CD4-positive, alpha-beta T cell treated with Interleukin-12 subunit alpha and Interleukin-12 subunit beta, for 1 hour (primary cell): Measurements from ENCODE around the gene EML2.

Experiments
- DNase-seq: peaks from one replicate; pipeline ENCODE4 v3.0.0-alpha.2; 2020

EML2 gene

DNA sequence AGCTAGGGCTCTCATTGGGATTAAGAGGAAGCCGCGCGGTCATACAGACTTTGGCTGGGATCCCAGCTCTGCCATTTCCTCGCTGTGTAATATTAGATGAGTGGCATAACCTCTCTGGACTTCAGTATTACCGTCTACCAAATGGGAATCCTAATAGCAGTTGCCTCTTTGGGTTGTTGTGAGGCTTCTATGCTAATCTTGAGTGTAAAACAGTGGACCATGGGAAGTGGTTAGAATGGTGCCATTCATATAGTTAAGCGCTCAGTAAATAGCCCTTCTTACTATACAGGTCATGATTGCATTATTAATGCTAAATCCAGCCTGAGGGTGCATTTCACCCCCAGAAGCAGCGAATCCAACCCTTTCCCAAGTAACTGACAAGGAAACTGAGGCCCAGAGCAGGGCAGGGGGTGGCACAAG is 54.0 kb downstream of the EML2 start:
- no peak for DNase-seq

- DNase-seq = peak; percentile 99
Measured at GRCh38 chr19:45584332-45585157, 54.7 kb downstream of the EML2 start, which contains the start of gene OPA3. OPA3 (minus strand) TSS chr19:45584802; CDS start chr19:45584764, 38 bp downstream.

DNA sequence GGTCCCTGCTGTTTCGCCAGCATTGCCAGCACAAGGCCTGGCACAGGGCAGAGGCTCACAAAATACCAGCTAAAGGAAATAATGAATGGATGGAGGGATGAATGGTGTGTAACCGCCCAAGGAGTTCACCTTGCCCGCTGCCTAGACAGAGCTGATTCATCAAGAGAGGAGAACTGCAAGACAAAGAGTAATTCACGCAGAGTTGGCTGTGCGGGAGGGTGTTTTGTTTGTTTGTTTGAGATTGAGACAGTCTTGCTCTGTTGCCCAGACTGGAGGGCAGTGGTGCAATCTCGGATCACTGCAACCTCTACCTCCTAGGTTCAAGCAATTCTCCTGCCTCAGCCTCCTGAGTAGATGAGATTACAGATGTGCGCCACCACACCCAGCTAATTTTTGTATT is 57.6 kb downstream of the EML2 start:
- no peak for DNase-seq

GRCh38 chr19:45578861-45579260 is 60.3 kb downstream of the EML2 start:
- no peak for DNase-seq

GRCh38 chr19:45577111-45577905 is 61.9 kb downstream of the EML2 start:
- DNase-seq = no peak

DNA sequence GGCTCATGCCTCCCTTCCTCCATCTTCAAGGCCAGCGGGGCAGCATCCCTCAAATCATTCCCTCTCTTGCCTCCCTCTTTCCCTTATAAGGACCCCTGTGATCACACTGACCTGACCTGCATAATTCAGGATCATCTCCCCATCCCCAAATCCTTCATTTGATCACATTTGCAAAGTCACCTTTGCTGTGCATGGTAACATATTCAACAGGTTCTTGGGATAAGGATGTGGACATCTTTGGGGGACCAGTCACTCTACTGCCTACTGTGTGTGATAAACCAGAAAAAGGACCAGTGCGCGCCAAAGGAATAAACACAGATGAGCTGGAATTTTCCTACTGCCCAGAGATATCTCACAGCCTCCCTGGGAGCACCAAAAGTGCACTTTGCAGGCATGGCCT is 62.5 kb downstream of the EML2 start:
- no peak for DNase-seq

DNA sequence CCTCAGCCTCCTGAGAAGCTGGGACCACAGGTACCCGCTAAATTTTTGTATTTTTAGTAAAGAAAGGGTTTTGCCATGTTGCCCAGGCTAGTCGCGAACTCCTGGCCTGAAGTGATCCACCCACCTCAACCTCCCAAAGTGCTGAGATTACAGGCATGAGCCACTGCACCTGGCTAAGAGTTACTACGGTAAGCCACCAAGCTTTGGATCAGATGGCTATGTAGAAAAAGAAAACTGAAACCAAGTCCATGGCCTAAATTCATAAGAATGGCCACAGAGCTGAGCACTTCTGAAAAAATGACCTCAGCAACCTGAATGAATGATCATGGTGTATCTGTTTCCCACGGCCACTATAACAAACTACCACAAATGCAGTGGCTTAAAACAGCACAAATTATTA is 64.0 kb downstream of the EML2 start:
- no peak for DNase-seq

DNA sequence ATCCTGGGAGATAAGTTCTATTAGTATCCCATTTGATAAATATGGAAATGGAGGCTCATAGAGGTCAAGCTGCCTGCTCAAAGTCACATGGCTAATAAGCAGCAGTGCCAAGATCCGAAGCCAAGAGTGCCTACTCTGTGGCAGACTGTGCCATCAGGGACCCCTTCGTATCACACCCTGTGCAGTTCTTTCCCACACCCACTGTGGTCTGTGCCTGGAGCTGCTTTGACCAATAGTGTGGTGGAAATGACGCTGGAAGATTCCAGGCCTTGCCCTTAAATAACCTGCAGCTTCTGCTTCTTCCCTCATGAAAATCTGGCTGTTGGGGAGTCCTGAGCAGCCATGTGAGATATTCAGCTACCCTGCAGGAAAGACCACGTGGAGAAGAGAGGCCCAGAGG is 64.7 kb downstream of the EML2 start:
- no peak for DNase-seq

DNA sequence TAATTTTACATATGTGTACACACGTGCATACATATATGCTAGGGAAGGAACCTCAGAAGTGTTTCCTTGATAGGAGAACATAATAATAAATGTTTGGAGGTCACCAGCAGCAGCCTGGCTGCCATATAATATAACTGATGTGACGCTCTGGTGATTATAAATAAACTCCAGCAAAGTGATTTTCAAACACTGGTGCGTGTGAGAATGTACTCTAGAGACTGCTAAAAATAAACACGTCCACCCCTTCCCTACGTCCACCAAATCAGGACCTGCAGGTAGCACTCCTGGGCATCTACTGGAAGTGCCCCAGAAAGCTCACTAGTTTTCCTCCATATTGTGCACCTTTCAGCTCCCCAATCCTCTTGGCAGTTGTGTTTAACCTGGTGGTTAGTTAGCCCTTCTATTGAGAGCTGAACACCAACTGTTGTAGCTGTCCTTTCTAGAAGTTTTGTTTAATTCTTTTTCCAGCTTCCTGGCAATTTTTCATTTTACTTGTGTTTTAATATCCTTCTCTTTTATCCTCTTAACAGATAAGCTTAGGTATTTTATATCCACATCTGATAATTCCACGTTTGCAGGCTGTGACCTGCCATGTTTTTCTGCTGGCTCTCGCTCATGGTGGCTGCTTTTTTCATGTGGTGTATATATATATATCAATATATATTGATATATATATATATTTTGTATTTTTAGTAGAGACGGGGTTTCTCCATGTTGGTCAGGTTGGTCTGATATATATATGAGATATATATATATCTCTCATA is 67.6 kb downstream of the EML2 start:
- no peak for DNase-seq

- DNase-seq = peak; percentile 55
Measured at GRCh38 chr19:45569619-45570421, 69.4 kb downstream of the EML2 start.

DNA sequence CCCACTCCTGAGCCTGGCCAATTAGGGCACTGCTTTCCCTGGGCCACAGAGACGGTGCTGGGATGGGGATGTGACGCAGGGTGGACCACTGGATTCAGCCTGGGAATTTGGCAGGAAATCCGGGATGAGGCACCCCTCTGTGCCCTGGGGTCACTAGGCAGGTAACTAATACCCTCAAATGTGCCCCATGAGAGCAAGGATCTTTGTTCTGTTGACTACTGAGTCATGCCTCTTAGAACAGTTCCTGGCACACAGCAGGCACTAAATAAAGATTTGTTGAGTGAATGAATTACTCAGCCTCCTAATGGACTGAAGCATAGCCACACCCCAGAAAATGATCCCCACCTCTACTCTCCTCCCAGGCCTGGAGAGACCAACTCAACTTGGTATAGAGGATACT is 70.5 kb downstream of the EML2 start:
- no peak for DNase-seq

DNA sequence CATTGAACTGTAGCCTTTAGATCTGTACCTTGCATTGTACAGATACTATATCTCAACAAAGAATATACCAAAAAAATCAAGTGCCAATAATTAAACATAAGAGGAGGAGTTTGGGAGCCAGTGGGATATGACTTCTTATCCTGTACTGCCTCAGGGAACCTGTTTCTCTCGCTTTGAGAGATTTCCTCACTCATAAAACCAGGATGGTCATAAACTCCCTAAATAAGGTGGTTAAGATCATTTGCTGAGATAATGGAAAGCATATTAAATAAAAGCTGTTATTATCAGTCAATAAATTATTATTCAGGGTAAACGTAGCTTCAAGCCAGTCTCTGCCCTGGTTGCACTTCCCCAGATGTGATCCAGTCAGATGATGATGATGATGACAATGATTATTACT is 71.6 kb downstream of the EML2 start:
- DNase-seq = no peak

DNA sequence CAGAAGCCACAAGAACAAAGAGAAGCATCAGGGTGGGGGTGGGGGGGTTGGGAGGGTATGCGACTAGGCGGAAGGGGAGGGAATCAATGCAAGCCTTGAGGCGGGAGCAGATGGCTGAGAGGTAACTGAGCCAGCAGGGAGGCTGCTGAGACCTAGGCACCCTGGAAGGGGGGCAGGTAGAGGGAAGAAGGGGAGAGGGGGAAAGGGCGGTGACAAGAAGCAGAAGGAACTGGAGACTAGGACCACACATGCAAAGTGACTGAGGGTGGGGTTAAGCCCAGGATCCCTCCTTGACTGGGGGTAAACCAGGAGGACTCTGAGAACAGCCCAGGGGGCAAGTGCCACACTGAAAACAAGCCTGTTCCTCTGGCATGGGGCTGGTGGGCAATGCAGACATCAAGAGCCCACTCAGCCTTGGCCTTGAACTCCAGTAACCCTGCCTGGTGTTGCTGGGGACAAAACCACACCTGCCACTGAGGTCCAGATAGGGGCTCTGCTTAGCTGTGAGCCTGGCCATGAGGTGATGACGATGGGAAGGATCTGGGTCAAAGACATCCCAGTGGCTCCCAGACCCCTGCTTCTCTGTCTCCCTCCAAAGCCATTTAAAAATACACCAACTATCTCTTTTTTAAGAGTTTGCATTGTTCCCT is 74.9 kb downstream of the EML2 start:
- DNase-seq = no peak

DNA sequence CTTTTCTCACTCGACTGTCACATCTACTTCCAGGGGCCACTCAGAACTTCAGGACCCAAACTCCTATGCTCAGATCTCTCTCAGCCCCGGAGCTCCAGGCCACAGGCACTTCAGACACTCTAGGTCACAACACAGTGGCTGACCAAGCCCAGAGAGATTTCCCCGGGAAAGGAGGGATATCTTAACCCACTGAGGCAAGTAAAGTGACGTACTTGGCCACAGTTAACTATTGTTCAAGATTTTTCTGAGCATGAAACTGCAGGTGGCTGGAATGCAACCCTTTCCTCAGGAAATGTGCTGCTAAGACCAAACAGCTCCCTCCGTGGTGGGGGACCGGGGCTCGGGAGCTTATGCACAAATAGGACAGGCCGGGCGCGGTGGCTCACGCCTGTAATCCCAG is 78.5 kb downstream of the EML2 start:
- no peak for DNase-seq

- DNase-seq = no peak
Measured at GRCh38 chr19:45560038-45560437, 79.2 kb downstream of the EML2 start.
